Right cardiac atrium (tissue), 5 donors: ENCODE data around the gene SELPLG. TPM values are rescaled to one million over a fixed set of nuclear protein-coding genes. Genes with fewer than 3 reads are reported as not detected.

ENCODE experiments used
- ATAC-seq, 2 donors: fragments of 200-7000 bp; cut with Tn5 transposase; one replicate each; pipeline versions ENCODE4 v1.8.0 to v1.9.1; 2020; ENCODE audit warnings: moderate library complexity in 2 of 2, mild to moderate bottlenecking in 1 of 2
- DNase-seq, 3 donors: peaks; one replicate each; pipeline ENCODE4 v3.0.0-alpha.2; 2020
- H3K27ac ChIP-seq: one replicate; pipeline ENCODE4 v1.5.1; 2013; ENCODE audit warnings: mild to moderate bottlenecking, low read length, control low read depth, moderate library complexity
- H3K27me3 ChIP-seq: one replicate; pipeline ENCODE4 v1.6.1; 2013; ENCODE audit not compliant: control insufficient read depth, insufficient read depth
- H3K4me1 ChIP-seq: one replicate; pipeline ENCODE4 v1.6.1; 2013; ENCODE audit warnings: low read length; ENCODE audit not compliant: control insufficient read depth, insufficient read depth
- H3K4me3 ChIP-seq: one replicate; pipeline ENCODE4 v1.5.1; 2013; ENCODE audit warnings: low read length, control low read depth
- H3K9me3 ChIP-seq: one replicate; pipeline ENCODE4 v1.6.1; 2013; ENCODE audit warnings: low read length; ENCODE audit not compliant: control insufficient read depth
- WGBS: extraction: QIAGEN DNeasy Blood & Tissue Kit; methylation state at CpG from one replicate; pipeline ENCODE4 v1.1.7; 2013; 5-methylcytosine and 5-hydroxymethylcytosine counted together
- intact Hi-C, 4 donors: fragments of 100-400 bp; cut with DNase I; formaldehyde crosslinking; loops; one replicate each; pipeline versions ENCODE4 v1.11.0 to v1.14.0; 2022 to 2023
- polyA plus RNA-seq: library from polyadenylated mRNA; stranded (reverse); fragments of 200-250 nt; gene quantifications from one replicate; pipeline ENCODE4 v1.2.3, GENCODE V29; 2013
- total RNA-seq, 4 donors: library from RNA; stranded (reverse); fragmentation: NEBNext Ultra II Directional; extraction: Animal tissue kit (Norgen Biotek cat#: 25700); gene quantifications; one replicate each; pipeline ENCODE4 v1.2.1, GENCODE V29; 2021
- donor health status: healthy with polysubstance abuse.
- donor health status: DM: no; HTN: yes; CAD: no.
- donor health status: DM: no; HTN: no; CAD: no.
- donor health status: DM: no; HTN: yes; CAD: no; lungs with severe emphysema.
- donor health status: DM: yes; HTN: yes; CAD: no.

SELPLG gene
- total and polyA plus RNA-seq, 5 donors, result 1.9 to 6.2 (median 3.8) TPM

DNA sequence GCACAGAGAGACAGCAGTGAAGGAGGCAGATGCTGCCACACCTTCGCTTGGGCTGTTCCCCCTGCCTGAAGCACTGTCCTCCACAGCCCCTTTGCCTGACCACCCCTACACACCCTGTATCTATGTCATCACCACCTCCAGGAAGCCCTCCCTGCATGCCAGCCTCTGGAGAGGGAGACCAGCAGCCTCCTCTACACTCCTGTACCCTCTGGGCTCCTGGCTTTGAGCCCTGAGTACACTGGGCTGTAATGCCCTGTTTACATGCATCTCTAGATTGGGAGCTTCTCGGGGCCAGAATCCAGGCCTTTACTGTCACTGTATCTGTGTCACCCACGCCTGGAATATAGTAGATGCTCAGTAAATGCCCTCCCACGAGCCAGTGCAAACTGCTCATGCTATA is 30.0 kb downstream of the SELPLG start:
- Histone ChIP-seq H3K9me3 (no peaks in the 10 kb centered on the region), H3K27ac (no peak overlapping the region), H3K4me3 (no peak overlapping the region), H3K27me3 (no peaks in the 10 kb centered on the region), H3K4me1 (no peaks in the 10 kb centered on the region)
- 88% methylated on average over 4 of the region's 4 CpGs for WGBS
- DNase-seq, result no peak
- intact Hi-C loops, result no loop called here
- ATAC-seq, result no peak

DNA sequence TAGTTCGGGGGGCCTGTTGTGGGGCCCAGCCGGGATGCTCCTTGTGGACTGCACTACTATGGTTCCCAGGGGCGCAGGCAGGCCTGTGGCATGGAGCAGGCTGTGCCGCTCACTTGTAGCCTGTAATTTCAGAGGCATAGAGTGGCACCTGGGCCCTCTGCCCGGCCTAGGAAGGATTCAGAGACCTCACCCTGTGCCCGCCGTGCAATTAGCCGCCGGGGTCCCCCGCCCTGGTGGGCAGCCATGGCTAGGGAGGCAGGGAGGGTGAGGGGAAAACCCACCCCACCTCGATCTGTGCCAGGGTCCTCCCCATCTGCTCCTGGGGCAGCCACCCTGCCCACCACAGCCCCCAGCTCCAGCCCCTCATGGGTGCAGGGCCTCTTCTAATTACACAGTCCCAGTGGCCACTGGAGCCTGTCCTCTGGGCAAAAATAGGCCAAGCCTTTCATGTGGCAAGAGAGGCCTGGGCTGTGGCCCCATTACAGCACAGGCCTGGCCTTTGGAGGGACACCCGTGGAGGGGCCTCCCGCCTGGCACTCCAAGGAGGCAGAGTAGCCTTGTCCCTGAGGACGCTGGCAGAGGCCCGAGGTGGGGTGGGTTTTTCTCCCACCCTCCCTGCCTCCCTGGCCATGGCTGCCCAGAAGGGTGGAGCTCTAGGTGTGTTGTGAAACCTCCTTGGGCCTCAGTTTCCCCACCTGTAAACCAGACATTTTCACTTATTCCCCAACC is 30.6 kb downstream of the SELPLG start:
- ATAC-seq (no peak), DNase-seq (no peak)
- WGBS, result 91% methylated on average over 15 of the region's 15 CpGs
- Histone ChIP-seq H3K27ac (no peak overlapping the region), H3K4me1 (no peaks in the 10 kb centered on the region), H3K27me3 (no peaks in the 10 kb centered on the region), H3K4me3 (no peak overlapping the region), H3K9me3 (no peaks in the 10 kb centered on the region)
- intact Hi-C loops, result no loop called here

DNA sequence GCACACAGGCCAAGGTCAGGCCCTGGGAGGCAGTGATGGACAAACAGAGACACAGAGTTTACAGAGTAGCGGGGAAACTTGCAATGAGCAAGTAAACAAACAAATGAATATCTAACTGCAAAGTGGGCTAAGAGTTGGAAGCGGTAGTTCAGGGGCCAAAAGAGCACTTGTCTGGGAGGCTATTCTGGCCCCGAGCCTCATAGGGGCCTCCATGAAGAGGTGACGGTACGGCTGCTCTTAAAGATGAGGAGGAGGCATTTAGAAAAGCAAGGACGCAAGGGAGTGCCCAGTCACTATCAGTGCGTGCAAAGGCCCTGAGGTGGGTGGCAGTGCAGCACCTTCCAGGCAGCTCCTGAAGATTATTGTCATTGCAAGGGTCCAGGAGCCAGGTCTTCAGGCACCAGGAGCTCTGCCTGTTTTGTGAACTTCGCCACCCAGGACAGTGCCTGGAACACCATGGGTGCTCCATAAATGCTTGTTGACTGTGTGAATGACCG is 31.4 kb downstream of the SELPLG start:
- 95% methylated on average over 9 of the region's 9 CpGs for WGBS
- intact Hi-C loops, result no loop called here

DNA sequence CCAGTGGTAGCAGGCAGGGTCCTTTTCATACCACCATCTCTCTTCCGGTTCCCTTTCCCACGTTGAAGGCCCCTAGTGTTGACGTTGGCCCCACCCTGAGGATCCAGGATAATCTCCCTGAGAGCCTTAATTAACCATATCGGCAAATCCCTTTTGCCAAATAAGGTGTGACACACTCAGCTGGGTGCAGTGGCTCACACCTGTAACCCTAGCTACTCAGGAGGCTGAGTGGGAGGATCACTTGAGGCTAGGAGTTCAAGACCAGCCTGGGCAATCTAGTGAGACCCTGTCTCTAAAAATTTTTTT is 33.0 kb downstream of the SELPLG start:
- intact Hi-C loops, result no loop called here
- Histone ChIP-seq H3K27me3 (no peaks in the 10 kb centered on the region), H3K9me3 (no peaks in the 10 kb centered on the region), H3K27ac (no peak overlapping the region), H3K4me3 (no peak overlapping the region), H3K4me1 (no peaks in the 10 kb centered on the region)
- 65% methylated on average over 4 of the region's 4 CpGs for WGBS
- DNase-seq (no peak), ATAC-seq (no peak)

More for the DNA sequence above, 31.4 kb downstream of the SELPLG start:
- H3K27ac ChIP-seq, result no peak overlapping the region
- no peaks in the 10 kb centered on the region for H3K4me1 ChIP-seq
- ATAC-seq, result no peak
- no peaks in the 10 kb centered on the region for H3K27me3 ChIP-seq
- DNase-seq, result no peak
- H3K9me3 ChIP-seq, result no peaks in the 10 kb centered on the region
- H3K4me3 ChIP-seq, result no peak overlapping the region

DNA sequence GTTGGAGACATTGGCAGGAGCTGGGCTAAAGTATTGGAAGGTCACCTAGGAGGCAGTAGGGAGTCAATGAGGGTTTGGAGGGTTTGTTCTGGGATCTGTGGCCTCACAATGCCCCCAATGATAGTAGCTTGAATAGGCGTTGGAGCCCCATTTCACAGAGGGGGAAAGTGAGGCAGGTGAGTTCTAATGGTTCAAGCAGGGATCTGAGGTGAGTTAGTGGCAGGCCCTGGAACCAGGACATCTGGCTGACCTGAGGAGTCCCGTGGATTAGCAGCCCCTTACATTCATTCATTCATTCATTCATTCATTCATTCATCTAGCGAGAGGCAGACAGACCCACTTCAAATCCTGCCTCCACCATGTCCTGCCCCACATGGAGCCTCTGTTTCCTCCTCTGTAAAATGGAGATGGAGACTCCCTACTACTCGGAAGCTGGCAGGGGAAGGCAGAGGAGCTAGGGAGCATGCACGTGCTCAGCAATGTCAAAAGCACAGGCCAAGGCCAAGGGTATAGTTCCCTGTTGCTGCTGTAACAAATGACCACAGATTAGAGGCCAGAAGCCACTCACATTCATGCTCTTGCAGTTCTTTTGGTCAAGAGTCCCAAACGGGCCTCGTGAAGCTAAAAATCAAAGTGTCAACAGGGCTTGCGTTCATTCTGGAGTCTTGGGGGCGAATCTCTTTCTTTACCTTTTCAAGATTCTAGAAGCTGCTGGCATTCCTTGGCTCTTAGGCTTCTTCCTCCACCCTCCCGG is 33.6 kb downstream of the SELPLG start:
- DNase-seq (no peak), ATAC-seq (no peak)
- 85% methylated on average over 10 of the region's 10 CpGs for WGBS
- Histone ChIP-seq H3K4me3 (no peak overlapping the region), H3K27me3 (no peaks in the 10 kb centered on the region), H3K4me1 (no peaks in the 10 kb centered on the region), H3K27ac (no peak overlapping the region), H3K9me3 (no peaks in the 10 kb centered on the region)
- intact Hi-C loops, result no loop called here

DNA sequence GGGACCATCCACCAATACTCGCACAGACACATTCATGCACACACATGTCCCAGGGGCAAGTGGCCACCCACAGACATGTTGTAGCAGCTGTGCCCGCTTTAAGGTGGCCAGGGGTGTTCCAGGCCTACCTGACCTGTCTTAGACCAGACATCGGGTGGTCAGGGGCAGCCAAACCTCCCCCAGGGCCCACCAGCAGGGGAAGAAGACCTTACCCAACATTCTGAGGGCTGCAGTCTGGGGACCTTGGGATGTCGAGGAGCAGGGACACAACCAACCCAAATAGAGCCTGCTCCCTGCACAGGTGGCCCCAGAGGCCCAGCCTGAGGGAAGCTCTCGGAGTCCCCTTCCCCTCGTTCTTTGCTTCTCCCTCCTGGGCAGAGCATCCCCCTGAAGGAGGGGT is 34.2 kb downstream of the SELPLG start:
- ATAC-seq (no peak), DNase-seq (no peak)
- no peak overlapping the region for H3K4me3 ChIP-seq
- no peaks in the 10 kb centered on the region for H3K27me3 ChIP-seq
- intact Hi-C loops, result no loop called here
- H3K27ac ChIP-seq, result no peak overlapping the region
- WGBS, result 82% methylated on average over 6 of the region's 6 CpGs
- no peaks in the 10 kb centered on the region for H3K4me1 ChIP-seq
- H3K9me3 ChIP-seq, result no peaks in the 10 kb centered on the region

DNA sequence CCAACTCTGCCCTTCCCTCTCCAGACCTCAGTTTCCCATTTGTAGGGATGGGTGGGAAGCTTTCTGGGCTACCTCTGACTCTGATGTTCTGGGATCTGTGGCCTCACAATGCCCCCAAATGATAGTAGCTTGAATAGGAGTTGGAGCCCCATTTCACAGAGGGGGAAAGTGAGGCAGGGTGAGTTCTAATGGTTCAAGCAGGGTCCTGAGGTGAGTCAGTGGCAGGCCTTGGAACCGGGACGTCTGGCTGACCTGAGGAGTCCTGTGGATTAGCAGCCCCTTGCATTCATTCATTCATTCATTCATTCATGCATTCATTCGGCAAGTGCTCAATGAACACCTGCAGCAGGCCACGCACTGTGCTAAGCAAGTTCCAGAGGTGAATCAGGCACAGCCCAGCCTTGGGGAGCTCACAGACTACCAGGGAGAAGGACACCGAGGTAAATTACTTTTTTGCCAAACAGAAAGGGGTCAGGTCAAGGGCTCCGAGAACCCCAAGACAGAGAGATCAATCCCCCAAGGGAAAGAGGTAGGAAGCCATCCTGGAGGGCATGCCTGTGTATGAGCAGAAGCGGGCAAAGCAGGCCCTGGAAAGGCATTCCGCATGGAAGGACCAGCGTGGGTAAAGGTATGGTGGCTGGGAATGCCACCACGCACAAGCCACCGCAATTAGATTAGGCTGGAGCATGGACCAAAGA is 35.0 kb downstream of the SELPLG start:
- ATAC-seq (no peak), DNase-seq (no peak)
- intact Hi-C loops, result no loop called here
- no peaks in the 10 kb centered on the region for H3K27me3 ChIP-seq
- H3K27ac ChIP-seq, result no peak overlapping the region
- H3K4me1 ChIP-seq, result no peaks in the 10 kb centered on the region
- WGBS, result 88% methylated on average over 11 of the region's 11 CpGs
- no peak overlapping the region for H3K4me3 ChIP-seq
- no peaks in the 10 kb centered on the region for H3K9me3 ChIP-seq

DNA sequence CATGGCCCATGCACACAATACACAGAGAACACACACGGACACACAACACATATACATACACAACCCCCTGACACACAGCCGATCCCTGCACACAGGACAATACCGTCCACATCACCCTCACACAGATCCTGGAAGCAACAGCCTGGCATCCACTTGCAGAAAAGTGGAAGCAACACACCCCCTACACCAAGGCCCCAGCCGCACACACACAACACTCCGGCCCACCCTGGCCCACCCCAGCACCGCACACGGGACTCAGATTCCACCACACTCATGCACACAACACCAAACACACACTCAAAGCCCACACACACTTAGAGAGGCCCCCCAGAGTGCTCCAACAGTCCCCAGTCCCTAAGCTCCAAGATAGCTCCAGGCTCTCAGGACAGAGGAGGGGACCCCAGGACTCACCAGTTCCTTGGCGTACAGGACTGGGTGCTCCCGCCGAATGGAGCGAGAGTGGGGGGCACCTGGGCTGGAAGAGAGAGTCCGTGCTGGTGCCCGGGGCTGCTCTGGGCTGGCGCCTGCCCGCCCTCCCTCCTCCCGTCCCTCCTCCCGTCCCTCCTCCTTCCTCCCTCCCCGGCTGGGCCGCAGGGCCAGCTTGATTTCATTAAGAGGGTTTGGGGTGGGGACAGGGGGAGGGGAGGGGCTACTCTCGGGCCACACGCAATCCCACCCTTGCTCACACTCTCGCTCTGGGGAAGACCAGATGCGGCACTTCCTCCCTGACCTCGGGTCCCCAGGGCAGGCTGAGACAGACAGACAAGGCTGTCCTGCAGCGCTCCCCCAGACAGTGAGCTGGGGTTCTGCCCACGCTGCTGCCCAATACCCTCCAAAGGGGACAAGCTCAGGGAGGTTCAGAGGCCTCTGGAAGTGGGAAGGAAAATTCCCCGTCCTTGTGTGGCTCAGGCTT is 35.9 kb downstream of the SELPLG start, which contains the start of gene TMEM119:
Gene TMEM119 (minus strand): TSS at position 526 of the 913 bp plus-strand sequence. CDS start 5,701 bp downstream, outside the sequence.
- Histone ChIP-seq H3K4me3 (peak within 1 kb of the TSS; percentile 12), H3K9me3 (no peaks in the 10 kb centered on the region), H3K27me3 (no peaks in the 10 kb centered on the region), H3K27ac (no peak within 1 kb of the TSS), H3K4me1 (no peaks in the 10 kb centered on the region)
- peak; percentile 53 to 57 for ATAC-seq
- DNase-seq, result peak; percentile 45 to 80 (median 77)
- WGBS, result 34% methylated on average over 27 of the region's 27 CpGs
- intact Hi-C loops, result no loop called here

DNA sequence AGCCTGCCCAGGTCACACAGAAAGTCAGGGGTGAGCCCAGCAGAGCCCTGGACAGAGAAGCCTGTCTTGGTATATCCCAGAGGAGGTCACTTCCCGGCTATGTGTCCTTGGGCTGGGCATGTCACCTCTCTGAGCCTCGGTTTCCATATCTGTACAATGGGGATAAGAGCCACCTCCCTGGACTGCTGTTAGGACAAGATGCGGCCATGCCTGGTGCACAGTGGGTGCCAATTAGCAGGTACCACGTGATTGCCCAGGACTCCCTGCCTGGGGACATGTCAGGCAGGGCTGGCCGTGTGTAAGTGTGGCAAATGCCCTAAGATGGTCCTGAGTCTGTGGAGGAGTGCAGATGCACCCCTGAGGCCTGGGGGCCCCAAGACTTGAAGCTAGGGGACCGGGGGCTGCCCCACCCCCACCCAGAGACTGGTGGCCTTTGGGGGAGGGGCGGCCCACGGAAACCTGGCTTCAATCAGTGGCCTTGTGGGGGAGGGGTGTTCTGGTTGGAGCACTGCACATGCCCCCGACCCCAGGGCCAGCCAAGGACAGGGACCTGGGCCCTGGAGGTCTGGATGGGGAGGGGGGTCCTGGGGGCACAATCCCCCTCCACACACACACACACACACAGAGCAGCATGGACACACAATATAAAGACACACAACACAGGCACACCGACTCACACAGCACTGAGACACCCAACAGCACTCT is 36.7 kb downstream of the SELPLG start:
- no peaks in the 10 kb centered on the region for H3K9me3 ChIP-seq
- no peaks in the 10 kb centered on the region for H3K27me3 ChIP-seq
- WGBS, result 52% methylated on average over 10 of the region's 10 CpGs
- no peak for ATAC-seq
- H3K4me1 ChIP-seq, result no peaks in the 10 kb centered on the region
- intact Hi-C loops, result no loop called here
- no peak overlapping the region for H3K4me3 ChIP-seq
- no peak overlapping the region for H3K27ac ChIP-seq
- no peak for DNase-seq
